Keratinocyte (primary cell): ENCODE results near the gene MIXL1. TPM values are rescaled to one million over a fixed set of nuclear protein-coding genes. Genes with fewer than 3 reads are reported as not detected.

Experiments used
- DNase-seq: peaks from one replicate; pipeline ENCODE4 v3.0.0-alpha.2; 2011; ENCODE audit warnings: low read depth, missing footprints, low spot score
- FAIRE-seq: peaks from 2 replicates; lab custom pipeline; 2011; peaks lifted over from hg19 to GRCh38; lab: Jason Lieb, UNC
- H2AFZ ChIP-seq: 2 replicates; pipeline ENCODE4 v1.6.0; 2012; ENCODE audit warnings: low read length, control low read depth, inconsistent platforms; ENCODE audit not compliant: control insufficient read depth
- H3K27ac ChIP-seq: 2 replicates; pipeline ENCODE4 v1.5.1; 2011; ENCODE audit warnings: low read length; ENCODE audit not compliant: control insufficient read depth, insufficient read depth
- H3K27me3 ChIP-seq: 3 replicates; pipeline ENCODE4 v1.6.0; 2011; ENCODE audit warnings: low read length; ENCODE audit not compliant: control insufficient read depth, insufficient read depth; ENCODE audit errors: extremely low read depth
- H3K36me3 ChIP-seq, 2 experiments: 2 replicates in 1 of 2; 3 replicates in 1 of 2; pipeline ENCODE4 v1.5.1; 2011; ENCODE audit warnings: low read length in 2 of 2, mild to moderate bottlenecking in 1 of 2; ENCODE audit not compliant: control insufficient read depth in 2 of 2, insufficient read depth in 2 of 2; ENCODE audit errors: extremely low read depth in 1 of 2
- H3K4me1 ChIP-seq: 3 replicates; pipeline ENCODE4 v1.5.1; 2011; ENCODE audit warnings: low read length; ENCODE audit not compliant: control insufficient read depth, insufficient read depth; ENCODE audit errors: extremely low read depth
- H3K4me2 ChIP-seq: 3 replicates; pipeline ENCODE4 v1.6.0; 2011; ENCODE audit warnings: low read depth, low read length; ENCODE audit not compliant: control insufficient read depth, insufficient read depth; ENCODE audit errors: extremely low read depth
- H3K4me3 ChIP-seq, 3 experiments: fragments of 200-600 bp in 1 of 3; sonication (generic) in 1 of 3; 2 replicates in 2 of 3; 3 replicates in 1 of 3; pipeline ENCODE4 v1.5.1; 2011 to 2016; ENCODE audit warnings: low read length in 3 of 3, mild to moderate bottlenecking in 3 of 3, control low read depth in 2 of 3, inconsistent platforms in 1 of 3, low read depth in 1 of 3, mixed read lengths in 1 of 3, mixed run types in 1 of 3, moderate library complexity in 1 of 3; ENCODE audit not compliant: control insufficient read depth in 2 of 3, insufficient read depth in 2 of 3; ENCODE audit errors: extremely low read depth in 1 of 3
- H3K79me2 ChIP-seq: 2 replicates; pipeline ENCODE4 v1.6.0; 2012; ENCODE audit warnings: low read length; ENCODE audit not compliant: control insufficient read depth, insufficient read depth
- H3K9ac ChIP-seq: 3 replicates; pipeline ENCODE4 v1.6.0; 2011; ENCODE audit warnings: low read length; ENCODE audit not compliant: control insufficient read depth, insufficient read depth; ENCODE audit errors: extremely low read depth
- H3K9me1 ChIP-seq: 3 replicates; pipeline ENCODE4 v1.6.0; 2011; ENCODE audit warnings: low read length; ENCODE audit not compliant: control insufficient read depth, insufficient read depth; ENCODE audit errors: extremely low read depth
- H3K9me3 ChIP-seq: 2 replicates; pipeline ENCODE4 v1.5.1; 2012; ENCODE audit warnings: low read depth, low read length; ENCODE audit not compliant: control insufficient read depth
- H4K20me1 ChIP-seq: 3 replicates; pipeline ENCODE4 v1.6.0; 2011; ENCODE audit warnings: low read length; ENCODE audit not compliant: control insufficient read depth, insufficient read depth; ENCODE audit errors: extremely low read depth
- EZH2 ChIP-seq: IDR thresholded peaks from one replicate; pipeline ENCODE4 v1.6.1; 2012; ENCODE audit warnings: inconsistent platforms, mild to moderate bottlenecking, low read length, moderate library complexity
- dilution Hi-C: fragments of 300-500 bp; cut with MboI; formaldehyde crosslinking; loops from one replicate; pipeline ENCODE4 v1.7.0; 2020; ENCODE audit warnings: low sequenced_read_pairs; ENCODE audit not compliant: extremely low pct_ligation_motif_present
- polyA plus RNA-seq, 5 experiments: library from polyadenylated mRNA; depleted of rRNA in 3 of 5; stranded (reverse) in 3 of 5; stranded (forward) in 1 of 5; unstranded in 1 of 5; fragments of >200 nt; gene quantifications; 1 replicate in 1 of 5; 2 replicates in 3 of 5; 3 replicates in 1 of 5; pipeline versions ENCODE4 v1.2.1 to v1.2.3, GENCODE V29; 2011 to 2012; ENCODE audit warnings: missing spikeins in 2 of 5, low read depth in 1 of 5, low replicate concordance in 1 of 5
- TF ChIP-seq, protein P1 (sequence below), 3 experiments: IDR thresholded peaks in 1 of 3; conservative IDR thresholded peaks in 1 of 3; optimal IDR thresholded peaks in 1 of 3; 2 replicates in 2 of 3; 3 replicates in 1 of 3; pipeline versions ENCODE3 to v1.5.1; 2011; ENCODE audit warnings: low read length in 3 of 3, mild to moderate bottlenecking in 3 of 3, moderate library complexity in 2 of 3, control low read depth in 1 of 3, inconsistent platforms in 1 of 3; ENCODE audit not compliant: insufficient read depth in 2 of 3; ENCODE audit errors: extremely low read depth in 1 of 3

The MIXL1 gene
- polyA plus RNA-seq, 1 donor (not counting 4 experiments of a cell fraction or from before 2014, with no cell fraction given): not detected

DNA sequence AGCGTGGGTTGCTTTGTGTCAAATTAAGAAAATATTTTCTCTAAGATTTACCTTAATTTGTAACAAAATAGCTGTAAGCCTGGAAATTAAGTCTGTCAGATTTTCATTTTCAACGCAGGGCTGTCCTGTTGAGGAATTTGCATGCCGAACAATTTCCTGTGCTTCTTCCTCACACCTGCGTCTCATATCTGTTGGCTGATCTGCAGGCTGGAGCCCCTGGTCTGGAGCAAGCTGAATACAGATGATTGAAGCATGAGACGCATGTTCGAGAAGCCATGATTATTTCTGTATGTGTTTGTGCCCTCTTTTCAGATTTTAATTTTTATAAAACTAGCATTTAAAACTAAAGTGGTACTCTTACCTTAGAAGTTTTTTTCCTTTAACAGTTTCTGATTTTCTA lies 9.8 kb downstream of the MIXL1 start:
- Histone ChIP-seq H3K4me2 (no peak overlapping the region), H3K9ac (no peak overlapping the region), H3K4me1 (no peaks in the 10 kb centered on the region), H3K27me3 (no peaks in the 10 kb centered on the region), H3K79me2 (no peaks in the 10 kb centered on the region), H2AFZ (no peak overlapping the region), H3K36me3 (peaks cover 5 to 6% of the 10 kb centered on the region in 2 experiments), H3K27ac (no peak overlapping the region), H3K9me3 (no peaks in the 10 kb centered on the region), H4K20me1 (no peaks in the 10 kb centered on the region), H3K4me3 (no peak overlapping the region), H3K9me1 (no peaks in the 10 kb centered on the region)
- no peak for TF ChIP-seq EZH2
- TF ChIP-seq, protein P1, sequence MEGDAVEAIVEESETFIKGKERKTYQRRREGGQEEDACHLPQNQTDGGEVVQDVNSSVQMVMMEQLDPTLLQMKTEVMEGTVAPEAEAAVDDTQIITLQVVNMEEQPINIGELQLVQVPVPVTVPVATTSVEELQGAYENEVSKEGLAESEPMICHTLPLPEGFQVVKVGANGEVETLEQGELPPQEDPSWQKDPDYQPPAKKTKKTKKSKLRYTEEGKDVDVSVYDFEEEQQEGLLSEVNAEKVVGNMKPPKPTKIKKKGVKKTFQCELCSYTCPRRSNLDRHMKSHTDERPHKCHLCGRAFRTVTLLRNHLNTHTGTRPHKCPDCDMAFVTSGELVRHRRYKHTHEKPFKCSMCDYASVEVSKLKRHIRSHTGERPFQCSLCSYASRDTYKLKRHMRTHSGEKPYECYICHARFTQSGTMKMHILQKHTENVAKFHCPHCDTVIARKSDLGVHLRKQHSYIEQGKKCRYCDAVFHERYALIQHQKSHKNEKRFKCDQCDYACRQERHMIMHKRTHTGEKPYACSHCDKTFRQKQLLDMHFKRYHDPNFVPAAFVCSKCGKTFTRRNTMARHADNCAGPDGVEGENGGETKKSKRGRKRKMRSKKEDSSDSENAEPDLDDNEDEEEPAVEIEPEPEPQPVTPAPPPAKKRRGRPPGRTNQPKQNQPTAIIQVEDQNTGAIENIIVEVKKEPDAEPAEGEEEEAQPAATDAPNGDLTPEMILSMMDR (optimal IDR thresholded peaks at IDR 0.05 in 1 of 3, IDR thresholded peaks at IDR 0.05 in 1 of 3, conservative IDR thresholded peaks at IDR 0.05 in 1 of 3; ENCODE audit: extremely low read depth in 1 of 3, insufficient read depth in 2 of 3, low read length in 3 of 3): no peak
- FAIRE-seq (no peak), DNase-seq (no peak)
- dilution Hi-C loops: no loop called here

DNA sequence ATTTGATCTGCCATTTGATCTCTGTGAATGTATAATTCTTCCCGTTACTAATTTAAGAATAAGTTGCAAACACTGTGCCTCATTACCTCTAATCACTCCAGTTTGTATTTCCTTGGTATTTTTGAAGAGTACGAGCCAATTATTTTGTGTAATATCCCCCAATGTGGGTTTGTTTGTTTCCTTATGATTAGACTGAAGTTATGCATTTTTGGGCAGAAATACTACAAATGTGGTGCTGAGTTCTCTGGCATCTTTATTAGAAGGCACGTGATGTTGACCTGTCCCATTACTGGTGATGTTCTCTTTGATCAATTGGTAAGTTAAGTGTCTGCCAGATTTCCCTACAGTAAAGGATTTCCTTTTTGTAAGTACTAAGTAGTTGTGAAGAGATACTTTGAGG lies 10.3 kb downstream of the MIXL1 start:
- no peak for DNase-seq
- Histone ChIP-seq H3K27me3 (no peaks in the 10 kb centered on the region), H3K4me3 (no peak overlapping the region), H3K4me1 (no peaks in the 10 kb centered on the region), H2AFZ (no peak overlapping the region), H3K79me2 (no peaks in the 10 kb centered on the region), H3K9ac (no peak overlapping the region), H3K9me1 (no peaks in the 10 kb centered on the region), H4K20me1 (no peaks in the 10 kb centered on the region), H3K4me2 (no peak overlapping the region), H3K9me3 (no peaks in the 10 kb centered on the region), H3K36me3 (peaks cover 5 to 6% of the 10 kb centered on the region in 2 experiments), H3K27ac (no peak overlapping the region)
- no peak for FAIRE-seq
- dilution Hi-C loops: no loop called here
- TF ChIP-seq, protein P1 (optimal IDR thresholded peaks at IDR 0.05 in 1 of 3, IDR thresholded peaks at IDR 0.05 in 1 of 3, conservative IDR thresholded peaks at IDR 0.05 in 1 of 3; ENCODE audit: extremely low read depth in 1 of 3, insufficient read depth in 2 of 3, low read length in 3 of 3): no peak
- no peak for TF ChIP-seq EZH2
